HG02884 (cell line): ENCODE measurements around the gene CTCFL.

ENCODE experiments used
- ATAC-seq: cut with Tn5 transposase; IDR thresholded peaks from one replicate; pipeline ENCODE4 v1.9.1; 2021; ENCODE audit warnings: mild to moderate bottlenecking, moderate library complexity; ENCODE audit not compliant: unreplicated experiment

CTCFL gene

DNA sequence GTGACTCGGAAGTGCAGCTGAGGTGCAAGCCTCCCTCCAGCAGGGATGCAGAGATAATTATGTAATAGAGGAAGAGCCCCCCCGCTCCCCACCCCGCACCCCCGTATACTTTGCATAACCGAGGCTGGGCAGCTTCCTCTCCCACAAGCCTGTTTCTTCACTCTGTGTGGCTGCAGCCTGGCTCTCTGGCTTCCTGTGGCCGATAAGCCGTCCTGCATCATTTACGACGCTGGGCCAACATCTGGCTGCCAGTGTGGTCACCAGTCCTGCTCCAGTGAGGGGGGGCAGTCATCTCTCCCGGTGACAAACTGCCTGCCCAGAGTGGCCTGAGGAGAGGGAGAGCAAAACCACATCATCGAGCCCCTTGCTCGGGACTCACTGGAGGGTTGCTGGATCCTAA is 74.5 kb downstream of the CTCFL start:
- peak; percentile 76 for ATAC-seq

DNA sequence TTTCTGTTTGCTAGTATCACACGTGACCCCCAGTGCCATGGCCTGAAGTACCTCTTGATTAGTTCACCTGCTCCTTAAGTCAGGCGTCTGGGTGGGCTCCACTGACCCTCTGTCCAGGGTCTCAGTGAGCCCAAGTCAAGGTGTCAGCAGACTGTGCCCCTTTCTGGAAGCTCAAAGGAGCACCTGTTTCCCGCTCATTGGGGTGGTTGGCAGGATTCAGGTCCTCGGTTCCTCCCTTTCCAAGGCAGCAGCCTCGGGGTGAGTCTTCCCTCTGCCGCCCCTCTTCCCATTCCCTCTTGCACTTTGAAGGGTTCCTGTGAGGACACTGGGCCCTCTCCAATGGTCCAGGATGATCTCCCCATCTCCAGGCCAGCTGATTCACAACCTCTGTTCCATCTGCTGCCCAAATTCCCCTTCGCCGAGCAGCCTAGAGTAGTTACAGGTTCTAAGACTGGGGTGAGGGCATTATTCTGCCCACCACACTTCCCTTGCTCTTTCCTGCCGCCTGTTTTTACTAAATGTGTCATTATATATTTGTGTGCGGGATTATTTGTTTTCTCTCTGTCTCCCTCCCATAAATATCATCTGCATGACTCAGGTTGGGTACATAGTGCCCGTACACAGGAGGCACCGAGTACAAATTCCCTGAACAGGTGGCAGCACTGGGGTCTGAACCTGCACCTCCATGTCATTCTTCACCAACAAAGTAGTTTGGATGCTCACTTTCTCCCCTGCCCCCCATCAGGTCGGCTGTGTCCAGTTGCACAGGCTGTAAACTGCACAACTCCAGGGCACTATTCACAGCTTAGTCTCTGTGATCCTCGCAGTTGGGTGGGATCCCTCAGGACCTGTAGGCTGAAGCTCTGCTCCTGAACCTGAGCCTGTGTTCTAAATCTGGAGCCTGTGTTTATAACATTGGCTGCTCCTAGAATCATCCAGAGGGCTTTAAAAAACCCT is 75.3 kb downstream of the CTCFL start:
- no peak for ATAC-seq

DNA sequence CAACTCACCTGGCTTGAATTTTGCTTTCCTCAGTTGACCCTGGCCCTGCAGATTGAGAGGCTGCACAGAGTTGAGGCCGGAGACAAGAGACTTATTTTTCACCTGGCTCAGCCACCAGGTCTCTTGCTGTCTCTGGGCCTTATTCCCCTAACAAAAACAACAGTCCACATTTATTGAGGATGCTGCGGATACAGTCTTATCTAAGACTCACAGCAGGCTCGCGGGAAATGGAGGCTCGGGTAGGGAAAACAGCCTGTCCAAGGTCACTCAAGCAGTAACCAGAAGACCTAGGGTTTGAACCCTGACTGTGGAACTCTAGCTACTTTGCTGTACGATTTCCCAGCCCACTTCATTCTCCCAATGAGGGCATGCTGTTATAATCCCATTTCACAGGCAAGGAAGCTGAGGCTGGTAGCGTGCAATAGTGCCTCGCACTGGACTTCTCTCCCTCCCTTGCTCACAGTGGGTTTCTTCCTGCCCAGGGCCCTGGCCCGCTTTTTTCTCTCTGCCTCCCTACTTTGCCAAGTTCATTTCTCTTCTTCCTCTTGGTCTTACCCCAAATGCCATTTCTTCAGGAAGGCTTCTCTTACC is 76.1 kb downstream of the CTCFL start:
- ATAC-seq = no peak
